NAMALWA (cell line): ENCODE data around the gene SPTSSB.

Source experiments
- DNase-seq: peaks from one replicate; pipeline ENCODE4 v3.0.0-alpha.2; 2015; ENCODE audit warnings: low spot score

Gene SPTSSB, protein sequence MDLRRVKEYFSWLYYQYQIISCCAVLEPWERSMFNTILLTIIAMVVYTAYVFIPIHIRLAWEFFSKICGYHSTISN

DNA sequence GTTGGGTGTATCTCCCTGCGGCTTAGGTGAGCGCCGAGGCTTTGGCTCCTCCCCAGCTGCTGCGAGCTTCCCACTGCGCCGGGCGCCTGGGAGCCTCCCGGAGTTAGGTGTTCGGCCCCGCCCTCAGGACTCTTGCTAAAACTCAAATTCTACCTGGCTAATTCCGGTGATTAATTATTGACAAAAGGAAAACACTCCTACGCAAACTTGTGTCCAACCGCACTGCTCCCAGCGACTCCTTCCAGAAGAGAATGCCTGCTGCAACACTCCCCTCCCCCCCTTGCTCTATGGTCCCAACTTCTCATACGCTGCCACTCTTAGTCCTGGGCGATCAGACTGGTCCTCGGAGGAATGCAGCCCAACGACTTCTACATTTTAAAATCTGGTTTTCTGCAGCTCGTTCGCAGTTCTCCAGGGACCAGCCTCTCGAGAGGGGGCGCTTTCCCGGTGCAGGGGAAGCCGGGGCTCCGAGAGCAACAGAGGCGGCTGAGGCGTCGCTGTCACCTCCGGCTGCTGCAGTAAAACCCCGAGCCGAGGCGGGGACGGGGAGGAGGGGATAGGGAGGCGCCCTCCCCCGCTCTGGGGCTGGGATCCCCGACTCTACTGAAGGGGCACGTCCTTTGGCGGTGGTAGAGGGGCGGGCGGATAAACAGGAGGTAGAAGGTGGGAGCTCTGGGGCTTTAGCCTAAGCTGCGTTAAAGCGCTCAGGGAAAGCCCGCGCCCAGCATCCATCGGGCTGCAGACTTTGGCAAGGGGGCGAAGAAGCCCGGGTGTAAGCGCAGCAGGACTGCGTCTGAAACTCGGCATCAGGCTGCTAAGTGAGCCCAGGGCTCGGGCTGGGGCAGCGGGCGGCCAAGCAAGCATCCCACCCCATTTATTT lies at the start of gene SPTSSB:
SPTSSB (minus strand) TSS at position 77 of the 880 bp plus-strand sequence. CDS start 25,194 bp downstream, outside the sequence.
- no peak for DNase-seq

DNA sequence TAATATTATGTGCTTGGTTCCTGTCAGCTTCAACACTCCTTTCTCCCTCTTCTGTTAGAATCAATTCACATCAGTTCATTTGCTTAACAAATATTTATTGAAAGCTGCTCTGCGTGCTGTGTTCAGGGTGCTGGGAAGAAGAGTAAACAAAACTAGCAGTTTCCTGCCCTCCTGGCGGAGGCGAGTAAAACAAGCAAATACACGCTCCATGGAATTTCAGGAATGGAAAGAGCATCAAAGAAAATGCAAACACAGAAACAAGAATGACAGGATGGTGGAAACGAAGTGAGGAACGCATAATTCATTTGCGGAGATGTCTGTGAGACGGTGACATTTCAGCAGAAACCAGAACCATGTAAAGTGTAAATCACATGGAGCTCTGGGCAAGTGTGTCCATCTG lies 49.4 kb upstream of the SPTSSB start:
- DNase-seq, result no peak

DNA sequence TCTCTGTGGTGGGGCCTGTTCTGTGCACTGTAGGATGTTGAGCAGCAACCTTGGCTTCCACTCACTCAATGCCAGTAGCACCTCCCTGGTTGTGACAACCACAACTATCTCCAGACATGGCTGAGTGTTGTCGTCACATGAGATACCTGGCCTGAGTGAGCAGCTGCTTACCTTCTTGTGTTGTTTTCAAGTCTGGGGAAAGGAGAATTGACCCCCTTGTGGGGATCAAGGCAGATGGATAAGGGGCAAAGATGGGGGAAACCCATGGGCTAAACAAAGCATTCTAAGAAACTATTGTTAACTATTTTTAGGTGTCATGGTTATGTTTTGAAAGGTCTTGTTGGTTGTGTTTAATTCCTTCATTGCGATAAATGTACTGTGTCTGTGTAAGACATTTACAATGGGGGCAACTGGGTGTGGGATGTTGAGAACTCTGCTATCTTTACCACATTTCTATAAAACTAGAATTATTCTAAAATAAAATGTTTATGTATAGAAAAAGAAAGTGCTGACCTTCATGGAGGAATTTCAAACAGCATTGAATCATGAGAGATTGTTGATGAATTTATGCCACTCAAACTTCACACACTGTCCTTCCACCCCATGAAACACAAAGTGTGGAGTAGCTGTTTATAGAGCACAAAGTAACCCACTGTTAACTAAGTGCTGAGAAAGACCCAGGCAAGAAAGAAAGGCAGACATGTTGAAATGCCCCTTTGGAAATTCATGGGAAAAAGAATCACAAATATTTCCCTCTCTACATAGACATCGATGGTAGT lies 48.4 kb upstream of the SPTSSB start:
- no peak for DNase-seq

DNA sequence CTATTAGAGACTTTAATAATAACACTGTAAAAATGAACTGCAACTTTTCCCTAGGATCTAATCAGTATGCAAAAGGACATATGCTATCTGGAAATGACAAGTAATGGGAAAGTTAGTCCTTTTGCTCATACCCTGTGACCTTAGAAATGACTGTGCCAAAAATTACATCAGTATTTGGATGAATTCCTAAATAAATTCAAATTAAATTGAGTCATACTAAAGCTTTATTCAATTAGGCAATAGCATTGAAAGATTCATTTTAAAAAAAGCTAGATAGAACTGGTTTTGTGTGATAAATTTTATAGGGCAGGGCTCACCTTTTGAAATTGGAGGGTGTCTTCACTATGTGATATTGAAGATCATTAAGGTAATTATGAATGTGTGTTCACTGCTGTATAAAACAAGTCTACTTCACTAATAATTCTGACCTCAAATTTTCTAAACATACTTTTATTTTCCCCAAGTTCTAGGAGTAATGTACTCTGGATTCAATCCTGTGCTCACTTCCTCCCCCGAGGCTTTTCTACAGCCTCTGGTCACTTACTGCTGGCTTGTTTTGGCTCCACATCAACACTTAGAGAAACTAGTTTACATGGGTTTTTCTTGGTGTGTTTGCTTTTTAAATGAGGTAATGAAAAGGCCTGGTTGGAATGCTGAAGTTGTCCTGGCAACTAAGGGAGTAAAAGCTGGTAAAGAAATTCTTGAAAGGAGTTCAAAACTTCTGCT lies 44.4 kb upstream of the SPTSSB start:
- no peak for DNase-seq

DNA sequence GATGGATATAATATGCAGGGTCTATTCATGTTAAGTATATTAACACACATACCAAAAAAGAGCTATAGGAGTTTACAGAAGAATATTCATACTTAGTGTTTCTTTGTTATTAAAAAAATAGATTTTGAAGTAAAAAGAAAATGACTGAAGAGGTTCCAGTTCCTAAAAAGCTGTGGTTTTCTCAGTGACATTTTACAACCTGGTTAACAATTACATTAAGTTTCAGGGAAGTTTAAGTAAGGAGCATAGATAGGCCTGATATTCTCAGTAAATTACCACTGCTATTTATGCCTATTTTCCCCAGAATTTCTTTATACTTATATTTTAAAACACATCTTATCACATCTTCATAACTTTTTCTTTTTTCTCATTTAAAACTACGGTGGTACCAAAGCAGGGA lies 43.6 kb upstream of the SPTSSB start:
- DNase-seq, result no peak

DNA sequence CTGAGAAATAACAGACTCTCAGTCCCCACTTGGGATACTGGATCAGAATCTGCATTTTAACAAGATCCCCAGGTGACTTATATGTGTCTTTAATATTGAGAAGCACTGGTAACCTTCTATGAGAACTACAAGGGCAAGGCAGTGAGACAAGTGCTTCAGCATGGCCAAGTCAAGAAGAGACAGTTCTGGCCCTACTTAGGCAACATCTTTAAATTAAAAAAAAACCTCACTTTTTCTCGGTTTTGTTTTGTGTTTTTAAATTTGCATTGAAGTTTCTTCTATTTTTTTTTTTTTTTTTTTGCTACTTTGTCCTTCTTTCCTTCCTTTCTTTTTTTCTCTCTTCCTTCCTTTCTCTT lies 42.5 kb upstream of the SPTSSB start:
- DNase-seq, result no peak

DNA sequence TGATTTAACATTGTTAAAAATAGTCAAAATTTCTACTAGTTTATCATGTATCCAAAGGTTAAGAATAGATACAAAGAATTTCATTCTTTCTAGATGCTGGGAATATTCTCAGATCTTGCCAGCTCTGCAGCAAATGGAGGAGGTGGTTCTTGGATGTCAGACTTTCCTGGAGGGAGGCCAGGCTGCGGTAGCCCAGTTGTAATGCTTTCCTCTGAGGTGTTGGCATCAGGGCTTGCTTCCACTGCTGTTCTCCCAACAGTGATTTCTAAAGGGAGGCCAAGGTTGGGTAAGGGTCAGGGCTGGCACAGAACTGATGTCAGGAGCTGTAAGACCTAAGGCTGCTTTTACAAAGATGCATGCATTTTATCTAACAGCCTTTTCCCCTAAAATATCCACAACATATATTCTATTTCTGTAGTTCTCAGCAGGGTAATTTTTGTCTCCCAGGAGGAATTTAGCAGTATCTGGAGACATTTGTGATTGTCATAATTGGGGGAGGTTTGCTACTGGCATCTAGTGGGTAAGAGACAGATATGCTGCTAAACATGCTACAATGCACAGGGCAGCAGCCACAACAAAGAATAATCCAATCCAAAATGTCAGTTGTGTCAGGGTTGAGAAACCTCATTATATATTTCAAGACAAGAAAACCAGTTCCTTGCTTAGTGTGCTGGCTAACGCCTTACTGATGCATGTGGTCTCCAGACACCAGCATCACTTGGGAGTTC lies 42.0 kb upstream of the SPTSSB start:
- no peak for DNase-seq

DNA sequence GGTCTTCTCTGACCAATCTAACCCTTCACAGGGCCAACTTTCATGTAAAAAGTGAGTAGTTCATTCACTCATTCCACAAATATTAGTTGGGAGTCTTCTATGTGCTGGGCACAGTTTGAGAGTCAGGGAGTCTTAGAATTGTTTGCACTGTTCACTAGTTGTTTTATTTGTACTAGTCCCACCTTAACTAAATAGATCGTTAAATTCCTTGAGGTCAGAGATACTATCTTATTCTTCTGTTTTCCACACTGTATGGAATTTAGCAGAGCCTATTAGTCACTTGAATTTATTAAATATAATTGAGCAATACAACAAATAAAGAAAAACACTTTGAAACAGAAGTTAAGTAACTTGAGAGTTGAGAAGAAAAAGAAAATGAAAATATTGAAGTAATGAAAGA lies 40.8 kb upstream of the SPTSSB start:
- DNase-seq, result no peak

DNA sequence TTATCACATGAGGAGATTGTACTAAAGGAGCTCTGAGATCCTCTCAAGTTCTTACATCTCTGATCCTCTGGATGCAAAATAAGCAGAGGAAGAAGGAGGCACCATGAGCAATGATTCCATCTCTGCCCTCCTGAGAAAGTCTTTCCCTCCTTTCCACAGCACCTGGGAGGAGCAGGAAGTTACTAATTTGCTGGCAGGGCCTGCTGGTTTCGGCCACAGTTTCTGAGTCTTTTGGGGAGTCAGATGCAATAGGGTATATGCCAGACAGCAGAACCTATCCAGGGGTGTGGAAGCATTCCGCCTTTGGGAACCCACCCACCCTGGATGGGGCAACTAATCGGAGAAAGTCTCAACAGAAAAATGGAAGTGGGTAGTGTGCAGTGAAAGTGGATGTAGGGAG lies 38.5 kb upstream of the SPTSSB start:
- no peak for DNase-seq

DNA sequence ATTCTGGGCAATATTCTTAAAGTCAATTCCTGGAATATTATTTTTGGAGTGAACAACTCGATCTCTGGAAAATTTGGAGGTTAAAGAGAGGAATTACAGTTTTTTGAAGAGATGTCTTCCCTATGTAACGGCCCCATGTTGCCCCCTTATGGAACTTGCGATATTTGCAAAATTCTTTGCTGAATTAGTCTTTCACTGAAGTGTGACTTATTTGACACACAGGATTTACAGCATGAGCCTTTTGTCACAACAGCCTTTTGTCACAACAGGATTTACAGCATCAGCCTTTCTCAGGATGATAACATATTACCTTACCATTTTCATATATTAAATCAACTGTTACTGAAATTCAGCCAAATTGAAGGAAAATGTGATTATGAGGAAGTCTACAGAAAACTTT lies 37.8 kb upstream of the SPTSSB start:
- DNase-seq, result peak; percentile 65

DNA sequence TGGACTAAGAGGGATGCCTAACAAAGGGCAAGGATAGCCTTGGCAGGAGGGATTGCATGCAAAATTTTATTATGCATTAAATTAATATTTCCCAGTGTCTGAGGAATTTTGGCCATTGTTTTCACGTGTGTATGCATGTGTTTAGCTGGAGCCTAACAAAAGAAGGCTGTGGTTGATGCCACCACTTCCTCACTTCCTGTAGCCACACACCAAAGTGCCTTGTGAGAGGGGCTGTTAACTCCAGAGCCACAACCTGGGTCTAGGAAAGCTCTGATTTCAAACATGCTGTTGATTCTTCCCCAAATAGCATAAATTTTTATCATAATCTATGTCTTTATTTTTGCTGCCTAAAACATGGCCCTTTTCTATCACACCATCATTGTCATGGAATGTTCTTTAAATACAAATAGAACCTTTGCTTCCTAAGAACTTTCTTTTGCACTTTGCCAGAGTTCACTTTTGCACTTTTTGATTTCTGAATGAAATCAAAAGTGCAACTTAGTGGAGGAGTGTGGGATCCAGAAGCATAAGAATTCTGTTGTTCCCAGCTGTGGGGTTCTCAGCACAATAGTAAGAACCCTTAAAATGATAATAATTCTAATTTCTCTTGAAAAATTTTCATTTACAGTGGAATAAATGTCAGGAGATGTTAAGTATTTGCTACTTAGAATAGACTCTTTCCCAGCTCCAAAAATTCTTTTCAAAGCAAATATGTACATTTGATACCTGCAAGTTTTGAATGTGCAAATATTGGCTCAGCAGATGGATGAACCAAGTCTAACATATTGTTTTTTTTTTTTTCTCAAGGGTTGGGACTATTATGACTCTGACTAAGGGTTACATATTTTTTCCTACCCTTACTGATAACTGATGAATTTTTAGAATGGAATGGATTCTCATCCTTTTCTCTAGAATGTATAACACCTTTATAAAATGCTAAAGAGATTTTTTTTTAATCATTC lies 35.6 kb upstream of the SPTSSB start:
- no peak for DNase-seq

DNA sequence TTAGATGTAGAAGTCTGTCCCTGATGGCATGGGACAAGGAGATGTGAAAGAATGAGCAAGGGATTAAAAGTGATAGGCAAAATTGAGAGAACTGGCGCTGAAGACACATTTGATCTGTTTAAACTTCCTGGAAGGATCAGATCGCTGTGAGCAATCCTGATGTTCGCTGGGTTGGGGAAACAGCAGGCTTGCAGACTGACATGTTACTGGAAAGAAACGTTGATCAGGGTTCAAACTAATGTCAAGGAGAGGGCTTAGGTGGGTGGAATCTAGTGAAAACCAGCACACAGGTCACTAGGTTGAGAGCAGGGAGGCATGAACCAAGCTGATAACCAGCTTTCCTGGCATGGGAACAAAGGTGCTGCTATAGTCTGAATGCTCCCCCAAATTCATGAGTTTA lies 34.5 kb upstream of the SPTSSB start:
- DNase-seq, result no peak

DNA sequence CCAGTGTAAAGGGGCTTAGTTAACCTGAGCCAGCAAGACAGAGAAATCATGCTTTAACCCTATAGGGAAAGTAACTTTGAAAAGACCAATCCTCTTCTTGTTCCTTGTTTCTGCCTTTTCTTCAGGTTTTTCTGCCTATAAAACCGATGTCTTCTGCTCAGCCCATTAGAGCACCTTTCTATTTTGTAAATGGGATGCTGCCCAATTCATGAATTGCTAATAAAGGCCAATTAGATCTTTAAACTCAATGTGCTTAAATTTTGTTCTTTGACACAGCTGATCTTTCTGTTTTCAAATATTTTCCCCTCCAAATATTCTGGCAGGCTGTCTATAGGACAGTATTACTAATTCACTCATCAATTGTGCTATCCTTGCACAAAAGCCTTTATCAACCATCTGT lies 33.8 kb upstream of the SPTSSB start:
- no peak for DNase-seq

DNA sequence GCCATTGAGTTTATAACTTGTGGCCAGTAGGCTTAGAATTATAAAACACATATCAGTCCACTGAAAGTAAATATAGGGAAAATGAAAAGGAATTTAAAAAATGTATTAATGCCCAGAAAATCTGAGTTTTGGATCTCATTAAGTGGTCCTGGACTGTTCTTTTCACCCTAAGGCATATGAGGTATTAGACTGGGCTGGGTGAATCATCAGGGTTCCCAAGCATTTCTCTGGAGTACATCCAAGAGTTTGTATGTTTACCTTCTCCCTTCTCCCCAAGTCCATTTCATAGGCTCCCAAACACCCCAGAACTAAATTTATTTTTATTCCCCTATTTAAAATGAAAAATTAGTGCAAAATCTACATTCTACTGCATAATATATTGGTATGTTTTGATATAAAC lies 31.9 kb upstream of the SPTSSB start:
- DNase-seq, result no peak

DNA sequence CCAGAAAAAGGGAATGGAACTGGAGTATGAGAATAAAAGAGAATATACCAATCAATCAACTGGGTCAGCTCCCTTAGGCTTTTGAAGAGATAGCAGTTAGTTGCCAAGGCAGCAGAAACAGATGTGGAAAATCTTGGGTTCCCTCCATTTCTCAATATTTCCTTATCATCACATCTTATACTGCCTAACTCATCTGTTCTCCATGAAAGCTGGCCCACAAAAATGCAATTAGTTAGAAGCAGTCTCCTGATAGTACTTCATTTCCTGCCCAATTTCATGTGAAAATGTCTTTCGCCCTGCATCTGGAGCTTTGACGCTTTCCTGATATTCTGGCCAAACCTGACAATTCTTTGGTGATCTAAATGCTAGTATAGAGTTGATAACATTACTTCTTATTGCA lies 30.1 kb upstream of the SPTSSB start:
- no peak for DNase-seq

DNA sequence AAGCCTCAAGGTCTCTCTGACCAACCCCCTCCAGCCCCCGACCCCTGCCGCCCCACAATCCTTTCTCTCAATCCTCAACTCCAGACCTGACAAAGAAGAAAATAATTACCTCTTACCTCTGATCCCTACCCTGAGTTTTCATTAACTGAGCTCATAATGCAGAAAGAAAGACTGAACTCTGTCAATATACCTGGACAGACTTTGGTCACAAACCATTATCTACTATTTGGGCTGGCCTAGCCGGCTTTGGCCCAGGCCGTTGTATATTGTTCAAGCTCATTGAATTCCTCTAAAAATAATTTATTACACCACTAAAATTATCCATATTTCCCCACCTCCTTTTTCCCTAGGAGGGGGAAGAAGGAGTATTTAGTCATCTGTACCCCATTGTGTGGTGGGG lies 29.3 kb upstream of the SPTSSB start:
- DNase-seq, result no peak

DNA sequence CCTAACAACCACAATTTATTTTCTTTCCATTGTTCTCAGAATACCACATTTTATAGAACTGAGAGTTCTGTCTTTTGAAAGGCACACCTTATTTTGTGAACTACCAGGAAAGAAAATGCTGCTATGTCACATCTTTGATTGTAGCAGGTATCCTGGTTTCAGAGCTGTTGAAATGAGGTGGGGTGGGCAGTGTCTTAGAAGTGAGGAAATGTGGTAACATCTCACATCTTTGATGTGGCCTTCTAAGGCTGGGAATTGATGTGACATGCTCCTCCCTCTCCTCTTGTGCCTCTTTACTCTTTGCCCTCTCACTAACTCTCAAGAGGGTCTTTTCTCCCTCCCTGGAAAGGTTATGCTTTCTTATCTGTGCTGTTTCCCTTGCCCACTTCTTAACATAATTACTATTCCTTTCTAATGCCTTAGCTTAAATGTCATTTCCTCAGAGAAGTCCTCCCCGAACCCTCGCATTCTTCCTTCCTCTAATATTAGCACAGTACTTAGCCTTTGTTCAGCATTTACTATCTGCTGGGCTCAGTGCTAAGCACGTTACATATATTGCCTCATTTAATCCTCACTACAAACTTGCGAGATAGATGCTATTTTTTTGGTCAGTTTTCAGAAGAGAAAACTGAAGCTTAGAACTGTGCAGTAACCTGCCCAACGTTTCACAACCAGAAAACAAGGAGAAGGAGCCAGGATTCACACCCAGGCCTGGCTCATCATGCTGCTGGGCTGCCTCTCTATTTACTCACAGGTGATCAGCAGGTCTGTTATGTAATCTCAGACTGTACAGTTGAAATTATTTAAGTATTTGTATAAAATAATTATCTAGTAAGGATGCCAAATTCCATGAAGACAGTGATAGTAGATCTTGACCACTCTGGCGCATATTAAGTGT lies 24.0 kb upstream of the SPTSSB start:
- DNase-seq, result no peak

DNA sequence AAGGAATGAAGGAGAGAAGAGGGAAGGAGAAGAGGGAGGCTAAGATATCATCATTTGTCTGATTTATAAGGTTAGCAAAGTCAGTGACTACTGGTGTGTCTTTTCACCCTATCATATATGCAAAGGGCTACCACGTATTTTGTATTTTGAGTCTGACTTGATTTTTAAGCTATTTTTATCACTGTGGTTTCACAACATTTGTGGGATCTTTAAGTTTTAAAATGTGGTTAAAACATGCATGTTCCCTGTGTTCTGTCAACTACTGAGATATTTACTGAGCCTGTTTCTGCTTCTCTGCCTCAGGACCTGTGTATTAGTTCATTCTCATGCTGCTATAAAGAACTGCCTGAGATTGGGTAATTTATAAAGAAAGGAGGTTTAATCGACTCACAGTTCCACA lies 22.5 kb upstream of the SPTSSB start:
- no peak for DNase-seq

DNA sequence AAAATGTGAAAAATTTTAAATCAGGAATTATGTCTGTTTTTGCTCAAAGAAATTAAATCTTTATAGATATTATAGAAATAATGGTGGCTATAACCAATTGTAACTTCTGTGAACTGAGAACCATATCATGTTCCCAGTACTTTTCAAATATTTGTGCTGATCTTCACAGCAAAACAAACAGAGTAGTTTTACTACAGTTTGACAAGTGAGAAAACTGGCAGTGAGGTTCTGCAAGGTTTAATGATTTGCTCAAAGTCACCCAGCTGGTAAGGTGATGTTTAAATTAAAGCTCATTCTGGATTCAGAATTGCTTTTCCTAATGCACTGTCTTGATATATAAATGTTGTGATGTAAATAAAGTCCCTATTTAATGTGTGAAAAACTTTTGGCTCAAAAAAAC lies 22.0 kb upstream of the SPTSSB start:
- no peak for DNase-seq

DNA sequence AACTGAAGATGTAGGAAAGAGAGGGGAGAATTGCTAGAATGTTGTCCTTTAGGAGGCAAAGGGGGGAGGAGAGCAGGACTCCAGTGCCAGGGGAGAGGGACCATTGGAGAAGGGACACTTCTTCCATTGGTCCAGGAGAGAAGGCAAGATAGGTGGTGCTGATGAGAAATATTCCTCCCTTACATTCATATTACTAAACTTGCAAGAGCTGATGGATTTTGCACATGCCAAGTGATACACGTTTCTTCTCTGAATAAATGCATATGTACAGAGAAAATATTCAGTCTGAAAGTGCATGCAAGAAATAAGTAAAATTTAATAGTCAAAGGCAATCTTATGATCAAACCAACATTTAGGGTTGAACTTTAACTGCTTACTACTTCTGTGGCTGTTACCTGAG lies 21.5 kb upstream of the SPTSSB start:
- no peak for DNase-seq
